HG03139 (cell line): ENCODE data around the gene COL25A1.

ENCODE experiments used
- ATAC-seq: cut with Tn5 transposase; IDR thresholded peaks from one replicate; pipeline ENCODE4 v1.9.1; 2021; ENCODE audit not compliant: unreplicated experiment

The COL25A1 gene

GRCh38 chr4:109302361-109303139 lies at the start of gene COL25A1:
COL25A1 (minus strand) TSS chr4:109302658.
- ATAC-seq, result no peak

GRCh38 chr4:109350121-109350520 lies 47.7 kb upstream of the COL25A1 start:
- ATAC-seq, result no peak

- no peak for ATAC-seq
Observed at GRCh38 chr4:109334129-109335105, 32.0 kb upstream of the COL25A1 start.

- ATAC-seq, result no peak
Observed at GRCh38 chr4:109332926-109333464, 30.5 kb upstream of the COL25A1 start.

- ATAC-seq, result no peak
Observed at GRCh38 chr4:109327641-109328040, 25.2 kb upstream of the COL25A1 start.

- no peak for ATAC-seq
Observed at GRCh38 chr4:109325698-109326097, 23.2 kb upstream of the COL25A1 start.

GRCh38 chr4:109323348-109323747 lies 20.9 kb upstream of the COL25A1 start:
- ATAC-seq, result no peak

GRCh38 chr4:109321232-109321631 lies 18.8 kb upstream of the COL25A1 start:
- no peak for ATAC-seq

- ATAC-seq, result no peak
Observed at GRCh38 chr4:109319684-109320083, 17.2 kb upstream of the COL25A1 start.

- no peak for ATAC-seq
Observed at GRCh38 chr4:109319156-109319555, 16.7 kb upstream of the COL25A1 start.

- ATAC-seq, result no peak
Observed at GRCh38 chr4:109315818-109316217, 13.4 kb upstream of the COL25A1 start.

GRCh38 chr4:109315341-109315740 lies 12.9 kb upstream of the COL25A1 start:
- ATAC-seq, result no peak

- ATAC-seq, result no peak
Observed at GRCh38 chr4:109313168-109314133, 11.0 kb upstream of the COL25A1 start.

- no peak for ATAC-seq
Observed at GRCh38 chr4:109303140-109303496, 660 bp upstream of the COL25A1 start.

GRCh38 chr4:109301651-109302360 lies 652 bp downstream of the COL25A1 start:
- ATAC-seq, result no peak

- no peak for ATAC-seq
Observed at GRCh38 chr4:109298279-109299010, 4.0 kb downstream of the COL25A1 start.

GRCh38 chr4:109296527-109296926 lies 5.9 kb downstream of the COL25A1 start:
- no peak for ATAC-seq

GRCh38 chr4:109295081-109295480 lies 7.4 kb downstream of the COL25A1 start:
- no peak for ATAC-seq

GRCh38 chr4:109294468-109295020 lies 7.9 kb downstream of the COL25A1 start:
- no peak for ATAC-seq
